Keratinocyte (primary cell): ENCODE data around the gene IDE. TPM values are rescaled to one million over a fixed set of nuclear protein-coding genes. Genes with fewer than 3 reads are reported as not detected.
"Not testable (repeated sequence)": the region's sequence is repeated elsewhere in the genome, so short reads cannot be mapped to it uniquely, and the experiment has no call there.

Experiments
- DNase-seq: peaks from one replicate; pipeline ENCODE4 v3.0.0-alpha.2; 2011; ENCODE audit warnings: low read depth, missing footprints, low spot score
- FAIRE-seq: peaks from 2 replicates; lab custom pipeline; 2011; peaks lifted over from hg19 to GRCh38; lab: Jason Lieb, UNC
- H2AFZ ChIP-seq: 2 replicates; pipeline ENCODE4 v1.6.0; 2012; ENCODE audit warnings: low read length, control low read depth, inconsistent platforms; ENCODE audit not compliant: control insufficient read depth
- H3K27ac ChIP-seq: 2 replicates; pipeline ENCODE4 v1.5.1; 2011; ENCODE audit warnings: low read length; ENCODE audit not compliant: control insufficient read depth, insufficient read depth
- H3K27me3 ChIP-seq: 3 replicates; pipeline ENCODE4 v1.6.0; 2011; ENCODE audit warnings: low read length; ENCODE audit not compliant: control insufficient read depth, insufficient read depth; ENCODE audit errors: extremely low read depth
- H3K36me3 ChIP-seq, 2 experiments: 2 replicates in 1 of 2; 3 replicates in 1 of 2; pipeline ENCODE4 v1.5.1; 2011; ENCODE audit warnings: low read length in 2 of 2, mild to moderate bottlenecking in 1 of 2; ENCODE audit not compliant: control insufficient read depth in 2 of 2, insufficient read depth in 2 of 2; ENCODE audit errors: extremely low read depth in 1 of 2
- H3K4me1 ChIP-seq: 3 replicates; pipeline ENCODE4 v1.5.1; 2011; ENCODE audit warnings: low read length; ENCODE audit not compliant: control insufficient read depth, insufficient read depth; ENCODE audit errors: extremely low read depth
- H3K4me2 ChIP-seq: 3 replicates; pipeline ENCODE4 v1.6.0; 2011; ENCODE audit warnings: low read depth, low read length; ENCODE audit not compliant: control insufficient read depth, insufficient read depth; ENCODE audit errors: extremely low read depth
- H3K4me3 ChIP-seq, 3 experiments: fragments of 200-600 bp in 1 of 3; sonication (generic) in 1 of 3; 2 replicates in 2 of 3; 3 replicates in 1 of 3; pipeline ENCODE4 v1.5.1; 2011 to 2016; ENCODE audit warnings: low read length in 3 of 3, mild to moderate bottlenecking in 3 of 3, control low read depth in 2 of 3, inconsistent platforms in 1 of 3, low read depth in 1 of 3, mixed read lengths in 1 of 3, mixed run types in 1 of 3, moderate library complexity in 1 of 3; ENCODE audit not compliant: control insufficient read depth in 2 of 3, insufficient read depth in 2 of 3; ENCODE audit errors: extremely low read depth in 1 of 3
- H3K79me2 ChIP-seq: 2 replicates; pipeline ENCODE4 v1.6.0; 2012; ENCODE audit warnings: low read length; ENCODE audit not compliant: control insufficient read depth, insufficient read depth
- H3K9ac ChIP-seq: 3 replicates; pipeline ENCODE4 v1.6.0; 2011; ENCODE audit warnings: low read length; ENCODE audit not compliant: control insufficient read depth, insufficient read depth; ENCODE audit errors: extremely low read depth
- H3K9me1 ChIP-seq: 3 replicates; pipeline ENCODE4 v1.6.0; 2011; ENCODE audit warnings: low read length; ENCODE audit not compliant: control insufficient read depth, insufficient read depth; ENCODE audit errors: extremely low read depth
- H3K9me3 ChIP-seq: 2 replicates; pipeline ENCODE4 v1.5.1; 2012; ENCODE audit warnings: low read depth, low read length; ENCODE audit not compliant: control insufficient read depth
- H4K20me1 ChIP-seq: 3 replicates; pipeline ENCODE4 v1.6.0; 2011; ENCODE audit warnings: low read length; ENCODE audit not compliant: control insufficient read depth, insufficient read depth; ENCODE audit errors: extremely low read depth
- EZH2 ChIP-seq: IDR thresholded peaks from one replicate; pipeline ENCODE4 v1.6.1; 2012; ENCODE audit warnings: inconsistent platforms, mild to moderate bottlenecking, low read length, moderate library complexity
- dilution Hi-C: fragments of 300-500 bp; cut with MboI; formaldehyde crosslinking; loops from one replicate; pipeline ENCODE4 v1.7.0; 2020; ENCODE audit warnings: low sequenced_read_pairs; ENCODE audit not compliant: extremely low pct_ligation_motif_present
- polyA plus RNA-seq, 5 experiments: library from polyadenylated mRNA; depleted of rRNA in 3 of 5; stranded (reverse) in 3 of 5; stranded (forward) in 1 of 5; unstranded in 1 of 5; fragments of >200 nt; gene quantifications; 1 replicate in 1 of 5; 2 replicates in 3 of 5; 3 replicates in 1 of 5; pipeline versions ENCODE4 v1.2.1 to v1.2.3, GENCODE V29; 2011 to 2012; ENCODE audit warnings: missing spikeins in 2 of 5, low read depth in 1 of 5, low replicate concordance in 1 of 5
- TF ChIP-seq, protein P1 (sequence below), 3 experiments: IDR thresholded peaks in 1 of 3; conservative IDR thresholded peaks in 1 of 3; optimal IDR thresholded peaks in 1 of 3; 2 replicates in 2 of 3; 3 replicates in 1 of 3; pipeline versions ENCODE3 to v1.5.1; 2011; ENCODE audit warnings: low read length in 3 of 3, mild to moderate bottlenecking in 3 of 3, moderate library complexity in 2 of 3, control low read depth in 1 of 3, inconsistent platforms in 1 of 3; ENCODE audit not compliant: insufficient read depth in 2 of 3; ENCODE audit errors: extremely low read depth in 1 of 3

Gene IDE
- polyA plus RNA-seq, 1 donor (not counting 4 experiments of a cell fraction or from before 2014, with no cell fraction given) = 24.4 TPM

DNA sequence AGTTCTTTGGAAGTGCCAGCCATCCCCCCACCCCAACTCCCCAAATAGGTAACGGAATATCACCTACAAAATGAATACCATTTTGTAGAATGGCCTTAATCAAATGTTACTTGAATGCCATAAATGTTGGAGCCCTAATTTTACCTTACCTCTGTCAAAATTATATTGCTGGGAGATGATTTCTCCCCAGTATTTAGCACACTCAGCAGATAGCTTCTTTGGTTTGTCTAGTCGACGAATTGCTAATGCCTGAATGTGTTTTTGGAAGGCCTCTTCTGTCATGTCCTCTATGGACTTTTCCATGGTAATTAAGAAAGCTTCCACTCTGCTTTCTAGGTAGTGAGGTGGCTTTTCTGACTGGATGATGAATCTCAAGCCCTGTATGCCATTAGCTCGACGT, 110.3 kb downstream of the IDE start:
- H3K9me3 ChIP-seq = no peaks in the 10 kb centered on the region
- no peaks in the 10 kb centered on the region for H4K20me1 ChIP-seq
- no peaks in the 10 kb centered on the region for H3K27me3 ChIP-seq
- no peaks in the 10 kb centered on the region for H3K79me2 ChIP-seq
- H3K4me1 ChIP-seq = no peaks in the 10 kb centered on the region
- no peaks in the 10 kb centered on the region for H3K9me1 ChIP-seq
- no peak overlapping the region for H3K9ac ChIP-seq
- DNase-seq (no peak), FAIRE-seq (no peak)
- dilution Hi-C loops = no loop called here
- H3K4me2 ChIP-seq = no peak overlapping the region
- H3K4me3 ChIP-seq = no peak overlapping the region
- TF ChIP-seq, protein P1, sequence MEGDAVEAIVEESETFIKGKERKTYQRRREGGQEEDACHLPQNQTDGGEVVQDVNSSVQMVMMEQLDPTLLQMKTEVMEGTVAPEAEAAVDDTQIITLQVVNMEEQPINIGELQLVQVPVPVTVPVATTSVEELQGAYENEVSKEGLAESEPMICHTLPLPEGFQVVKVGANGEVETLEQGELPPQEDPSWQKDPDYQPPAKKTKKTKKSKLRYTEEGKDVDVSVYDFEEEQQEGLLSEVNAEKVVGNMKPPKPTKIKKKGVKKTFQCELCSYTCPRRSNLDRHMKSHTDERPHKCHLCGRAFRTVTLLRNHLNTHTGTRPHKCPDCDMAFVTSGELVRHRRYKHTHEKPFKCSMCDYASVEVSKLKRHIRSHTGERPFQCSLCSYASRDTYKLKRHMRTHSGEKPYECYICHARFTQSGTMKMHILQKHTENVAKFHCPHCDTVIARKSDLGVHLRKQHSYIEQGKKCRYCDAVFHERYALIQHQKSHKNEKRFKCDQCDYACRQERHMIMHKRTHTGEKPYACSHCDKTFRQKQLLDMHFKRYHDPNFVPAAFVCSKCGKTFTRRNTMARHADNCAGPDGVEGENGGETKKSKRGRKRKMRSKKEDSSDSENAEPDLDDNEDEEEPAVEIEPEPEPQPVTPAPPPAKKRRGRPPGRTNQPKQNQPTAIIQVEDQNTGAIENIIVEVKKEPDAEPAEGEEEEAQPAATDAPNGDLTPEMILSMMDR (optimal IDR thresholded peaks at IDR 0.05 in 1 of 3, IDR thresholded peaks at IDR 0.05 in 1 of 3, conservative IDR thresholded peaks at IDR 0.05 in 1 of 3; ENCODE audit: extremely low read depth in 1 of 3, insufficient read depth in 2 of 3, low read length in 3 of 3) = no peak
- TF ChIP-seq EZH2 = no peak
- H3K36me3 ChIP-seq = peaks cover 14 to 22% of the 10 kb centered on the region in 2 experiments
- no peak overlapping the region for H2AFZ ChIP-seq
- no peak overlapping the region for H3K27ac ChIP-seq

DNA sequence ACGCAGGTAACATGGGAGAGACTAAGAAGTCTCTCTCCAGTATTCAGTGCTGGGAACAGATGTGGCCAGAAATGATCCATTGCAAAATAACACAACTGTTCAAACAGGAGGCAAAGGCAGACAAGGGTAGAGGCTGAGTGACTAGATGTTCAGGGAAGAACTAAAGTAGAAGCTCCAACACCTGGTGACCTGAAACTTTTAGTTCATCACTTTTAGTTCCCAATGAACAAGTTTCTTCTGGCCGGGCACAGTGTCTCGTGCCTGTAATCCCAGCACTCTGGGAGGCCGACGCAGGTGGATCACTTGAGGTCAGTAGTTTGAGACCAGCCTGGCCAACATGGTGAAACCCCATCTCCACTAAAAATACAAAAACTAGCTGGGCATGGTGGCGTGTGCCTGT, 118.9 kb downstream of the IDE start:
- H3K27ac ChIP-seq, H3K4me1 ChIP-seq, H3K4me2 ChIP-seq, DNase-seq, FAIRE-seq, H3K27me3 ChIP-seq, H3K79me2 ChIP-seq, H3K36me3 ChIP-seq, H2AFZ ChIP-seq, H4K20me1 ChIP-seq, dilution Hi-C loops, H3K9ac ChIP-seq, H3K9me1 ChIP-seq, H3K9me3 ChIP-seq, H3K4me3 ChIP-seq: not testable (repeated sequence)

DNA sequence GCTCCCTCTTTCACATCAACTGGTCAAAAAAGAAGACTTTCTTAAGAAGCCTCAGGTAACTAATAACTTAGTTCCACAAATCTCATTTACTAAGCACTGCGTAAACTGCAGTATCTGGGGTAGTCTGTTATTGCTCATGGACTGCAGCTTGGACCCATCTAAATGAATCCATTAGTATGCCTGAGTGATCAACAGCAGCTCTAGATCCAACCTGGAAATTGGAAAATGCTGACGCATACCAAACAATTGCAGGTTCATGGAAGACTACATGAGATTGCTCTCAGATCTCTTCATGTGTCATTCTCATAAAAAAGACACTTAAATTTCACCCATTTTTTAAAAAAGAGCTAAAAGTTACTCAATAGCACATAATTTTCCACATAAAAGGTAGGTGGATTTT, 121.6 kb downstream of the IDE start:
- Histone ChIP-seq H3K36me3 (peaks cover 0 to 6% of the 10 kb centered on the region in 2 experiments), H3K27me3 (no peaks in the 10 kb centered on the region), H3K4me3 (no peak overlapping the region), H4K20me1 (no peaks in the 10 kb centered on the region), H3K79me2 (no peaks in the 10 kb centered on the region), H2AFZ (no peak overlapping the region), H3K9ac (no peak overlapping the region), H3K4me2 (no peak overlapping the region), H3K9me1 (no peaks in the 10 kb centered on the region), H3K4me1 (no peaks in the 10 kb centered on the region), H3K27ac (no peak overlapping the region), H3K9me3 (no peaks in the 10 kb centered on the region)
- no peak for FAIRE-seq
- no peak for DNase-seq
- TF ChIP-seq, protein P1 (optimal IDR thresholded peaks at IDR 0.05 in 1 of 3, IDR thresholded peaks at IDR 0.05 in 1 of 3, conservative IDR thresholded peaks at IDR 0.05 in 1 of 3; ENCODE audit: extremely low read depth in 1 of 3, insufficient read depth in 2 of 3, low read length in 3 of 3) = no peak
- TF ChIP-seq EZH2 = no peak
- dilution Hi-C loops = no loop called here
